22Rv1 (cell line): ENCODE measurements around the gene ACOT4.

Experiments used
- H3K27ac ChIP-seq: fragments of 450-650 bp; 2 replicates; pipeline ENCODE4 v1.5.1; 2017
- CTCF ChIP-seq: fragments of 450-650 bp; IDR thresholded peaks from 2 replicates; pipeline ENCODE4 v1.5.1; 2017; ENCODE audit warnings: mild to moderate bottlenecking
- ZFX ChIP-seq: fragments of 450-650 bp; IDR thresholded peaks from 2 replicates; pipeline ENCODE4 v1.6.1; 2017; ENCODE audit warnings: antibody characterized with exemption, borderline replicate concordance

The ACOT4 gene

GRCh38 chr14:73612339-73613045 lies 20.8 kb downstream of the ACOT4 start, which contains the start of gene ACOT6:
TSS of gene ACOT6 (plus strand) at chr14:73612517. CDS start at chr14:73612572, 55 bp downstream.
- TF ChIP-seq CTCF (no peak), ZFX (no peak)

DNA sequence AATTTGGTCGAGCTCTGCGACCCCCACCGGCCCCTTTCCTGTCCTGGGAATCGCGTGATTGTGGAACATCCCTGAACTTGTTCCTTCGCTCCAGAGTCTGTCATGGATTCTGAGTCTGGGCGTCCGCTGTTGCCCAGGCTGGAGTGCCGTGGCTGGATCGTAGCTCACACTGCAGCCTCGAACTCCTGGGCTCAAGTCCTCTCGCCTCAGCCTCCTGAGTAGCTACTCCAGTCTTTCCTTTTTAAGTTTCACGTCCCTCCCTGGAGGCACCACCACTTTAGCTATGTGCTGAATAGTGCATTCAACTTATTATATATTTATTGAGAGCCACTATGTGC lies 21.3 kb downstream of the ACOT4 start:
- TF ChIP-seq ZFX: no peak
- TF ChIP-seq CTCF: no peak
- peak overlapping the region; percentile 62 for H3K27ac ChIP-seq

More at GRCh38 chr14:73612339-73613045, 20.8 kb downstream of the ACOT4 start, which contains the start of gene ACOT6:
- H3K27ac ChIP-seq: peak within 1 kb of the TSS; percentile 62

DNA sequence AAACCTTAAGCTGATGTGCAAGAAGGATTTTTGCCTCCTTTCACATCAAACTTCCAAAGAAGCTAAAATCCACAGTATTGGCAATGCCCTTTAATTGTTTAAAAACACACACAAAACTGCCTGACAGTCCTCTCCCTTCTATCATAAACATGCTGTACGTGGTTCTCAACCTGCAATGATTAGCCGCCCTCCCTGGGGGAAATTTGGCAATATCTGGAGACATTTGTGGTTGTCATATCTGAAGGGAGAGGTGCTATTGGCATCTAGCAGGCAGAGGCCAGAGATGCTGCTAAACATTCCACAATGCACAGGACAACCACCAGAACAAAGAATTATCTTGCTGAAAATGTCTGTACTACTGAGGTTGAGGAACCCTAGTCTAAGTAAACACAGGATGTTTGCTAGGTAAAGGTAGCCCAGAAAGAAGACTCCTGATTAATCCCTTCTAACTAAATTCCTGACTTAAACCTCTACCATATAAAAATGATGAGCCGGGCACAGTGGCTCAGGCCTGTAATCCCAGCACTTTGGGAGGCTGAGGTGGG lies 21.8 kb downstream of the ACOT4 start:
- H3K27ac ChIP-seq: no peak overlapping the region
- TF ChIP-seq CTCF (no peak), ZFX (no peak)

GRCh38 chr14:73616831-73617230 lies 25.2 kb downstream of the ACOT4 start:
- TF ChIP-seq CTCF: no peak
- TF ChIP-seq ZFX: no peak
- H3K27ac ChIP-seq: no peak overlapping the region

- no peak for TF ChIP-seq ZFX
- TF ChIP-seq CTCF: no peak
Measured at GRCh38 chr14:73619524-73619923, 27.9 kb downstream of the ACOT4 start.

GRCh38 chr14:73620268-73620667 lies 28.6 kb downstream of the ACOT4 start:
- H3K27ac ChIP-seq: no peak overlapping the region
- TF ChIP-seq ZFX: no peak
- no peak for TF ChIP-seq CTCF

More at GRCh38 chr14:73619524-73619923, 27.9 kb downstream of the ACOT4 start:
- no peak overlapping the region for H3K27ac ChIP-seq

DNA sequence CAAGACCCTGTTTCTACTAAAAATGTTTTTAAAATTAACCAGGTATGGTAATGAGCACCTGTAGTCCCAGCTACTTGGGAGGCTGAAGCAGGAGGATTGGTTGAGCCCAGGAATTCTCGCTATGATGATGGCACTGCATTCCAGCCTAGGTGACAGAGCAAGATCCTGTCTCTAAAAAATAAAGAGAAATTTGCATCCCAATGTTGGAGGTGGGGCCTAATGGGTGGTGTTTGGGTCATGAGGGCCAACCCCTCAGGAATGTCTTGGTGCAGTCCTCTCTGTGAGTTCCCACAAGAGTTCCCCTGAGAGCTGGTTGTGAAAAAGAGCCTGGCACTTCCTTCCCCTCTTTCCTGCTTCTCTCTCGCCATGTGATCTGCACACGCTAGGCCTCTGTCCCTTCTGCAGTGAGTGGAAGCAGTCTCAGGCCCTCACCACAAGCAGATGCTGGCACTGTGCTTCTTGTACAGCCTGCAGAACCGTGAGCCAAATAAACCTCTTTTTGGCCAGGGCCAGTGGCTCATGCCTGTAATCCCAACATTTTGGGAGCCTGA lies 31.9 kb downstream of the ACOT4 start:
- TF ChIP-seq ZFX (no peak), CTCF (no peak)
- H3K27ac ChIP-seq: no peak overlapping the region
